ENCODE data around the gene ZFAND5.

ZFAND5 gene

DNA sequence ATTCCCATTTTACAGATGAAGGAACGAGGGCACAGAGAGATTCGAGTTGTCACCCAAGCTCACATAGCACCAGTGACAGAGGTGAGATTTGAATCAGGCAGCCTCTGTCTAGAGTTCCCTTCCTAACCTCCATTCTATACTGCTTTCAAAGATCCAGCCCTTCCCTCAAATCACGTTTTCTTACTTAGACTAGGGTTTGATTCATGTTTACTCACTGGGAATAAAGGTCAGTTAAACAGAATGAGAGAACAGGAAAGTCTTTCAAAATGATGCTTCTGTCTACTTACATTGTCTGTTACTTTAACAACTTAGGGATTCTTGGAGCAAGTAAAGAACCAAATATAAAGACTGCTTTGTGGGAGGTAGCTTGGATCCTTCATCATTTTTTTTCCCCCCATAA, 40.0 kb downstream of the ZFAND5 start:
- Mint-ChIP-seq H3K36me3 (ENCODE audit: low read depth) (no peaks in the 10 kb centered on the region), H3K4me1 (ENCODE audit: low read depth) (no peaks in the 10 kb centered on the region), H3K27me3 (peaks cover 5% of the 10 kb centered on the region), H3K27ac (no peak overlapping the region), H3K4me3 (no peak overlapping the region), H3K9me3 (no peaks in the 10 kb centered on the region)
- DNase-seq = no peak

DNA sequence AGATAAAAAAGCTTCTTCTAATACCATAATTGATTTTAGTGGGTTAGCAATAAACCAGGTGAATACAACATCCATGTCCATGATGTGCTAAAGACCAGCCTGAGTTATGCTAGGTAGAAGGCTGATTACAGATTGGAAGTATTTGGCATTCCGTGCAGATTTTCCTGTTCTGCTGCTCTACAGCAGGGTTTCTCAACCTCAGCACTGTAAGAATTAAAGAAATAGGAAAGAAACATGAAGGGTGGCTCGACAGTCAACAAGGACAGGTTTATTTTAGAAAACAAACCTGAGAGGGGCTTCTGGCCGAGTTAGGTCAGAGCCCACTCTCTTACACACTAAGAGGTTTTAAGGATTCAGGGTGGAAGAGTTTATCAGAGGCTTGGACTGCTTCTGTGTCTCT, 42.3 kb downstream of the ZFAND5 start:
- H3K9me3 Mint-ChIP-seq = no peaks in the 10 kb centered on the region
- H3K27ac Mint-ChIP-seq = no peak overlapping the region
- no peaks in the 10 kb centered on the region for H3K4me1 Mint-ChIP-seq (ENCODE audit: low read depth)
- no peak for DNase-seq
- peaks cover 5% of the 10 kb centered on the region for H3K27me3 Mint-ChIP-seq
- H3K4me3 Mint-ChIP-seq = no peak overlapping the region
- no peaks in the 10 kb centered on the region for H3K36me3 Mint-ChIP-seq (ENCODE audit: low read depth)

DNA sequence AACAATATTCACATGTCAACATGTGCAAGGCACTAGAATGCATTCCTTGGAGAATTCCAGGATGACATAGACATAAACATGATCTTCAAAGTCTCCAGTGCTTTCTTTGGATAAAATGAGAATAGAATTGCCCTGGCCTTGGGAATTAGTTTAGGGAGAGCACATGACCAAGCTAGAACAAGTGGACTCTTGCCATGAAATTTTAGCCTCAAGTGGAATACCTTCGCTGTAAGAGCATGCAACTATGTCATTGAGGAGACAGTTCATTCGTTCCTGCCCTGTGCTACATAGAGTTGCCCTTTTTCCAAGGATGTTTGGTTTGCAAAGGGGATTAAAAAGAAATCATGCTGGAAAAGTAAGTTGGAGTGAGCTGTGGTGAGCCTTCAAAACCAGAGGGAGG, 42.7 kb downstream of the ZFAND5 start:
- Mint-ChIP-seq H3K36me3 (ENCODE audit: low read depth) (no peaks in the 10 kb centered on the region), H3K4me3 (no peak overlapping the region), H3K4me1 (ENCODE audit: low read depth) (no peaks in the 10 kb centered on the region), H3K27ac (no peak overlapping the region), H3K9me3 (no peaks in the 10 kb centered on the region), H3K27me3 (peaks cover 5% of the 10 kb centered on the region)
- no peak for DNase-seq

DNA sequence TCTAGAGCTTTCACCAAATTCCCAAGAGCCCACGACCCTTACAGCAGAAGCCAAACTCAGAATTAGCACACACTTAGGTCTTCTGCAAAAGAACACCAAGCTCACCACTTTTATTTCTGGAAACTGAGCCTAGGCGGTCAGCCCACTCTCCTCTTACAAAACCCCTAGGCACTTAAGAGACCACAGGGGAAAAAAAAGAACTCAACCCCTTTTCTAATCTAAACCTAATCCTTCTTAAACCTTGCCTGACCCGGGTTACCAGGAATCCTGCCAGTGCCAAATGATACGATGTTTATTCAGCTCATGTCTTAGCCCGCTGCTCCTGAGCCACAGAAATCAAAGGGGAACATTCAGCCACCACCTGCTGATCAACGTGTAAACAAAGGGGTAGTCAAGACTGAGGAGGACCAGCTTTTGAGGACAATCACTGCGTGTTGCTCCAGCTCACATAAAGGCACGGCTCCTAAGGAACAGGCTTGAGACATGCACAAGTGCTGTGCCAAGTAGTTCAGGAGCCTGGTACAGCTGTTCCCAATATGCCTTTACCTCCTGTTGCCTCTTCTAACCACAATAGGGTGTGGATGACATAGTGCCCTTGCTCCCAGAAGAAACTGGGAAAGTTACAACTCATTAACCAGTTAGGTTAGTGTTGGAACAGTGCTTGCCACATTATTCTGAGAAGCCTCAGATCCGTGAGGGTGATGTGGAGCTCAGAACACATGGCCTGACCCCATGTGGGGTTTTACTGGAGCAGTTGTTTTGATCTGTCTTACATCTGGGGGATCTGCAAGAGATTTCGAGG, 49.3 kb downstream of the ZFAND5 start:
- Mint-ChIP-seq H3K27ac (no peak overlapping the region), H3K4me1 (ENCODE audit: low read depth) (no peaks in the 10 kb centered on the region), H3K9me3 (no peaks in the 10 kb centered on the region), H3K4me3 (no peak overlapping the region), H3K27me3 (no peaks in the 10 kb centered on the region), H3K36me3 (ENCODE audit: low read depth) (no peaks in the 10 kb centered on the region)
- DNase-seq = no peak

DNA sequence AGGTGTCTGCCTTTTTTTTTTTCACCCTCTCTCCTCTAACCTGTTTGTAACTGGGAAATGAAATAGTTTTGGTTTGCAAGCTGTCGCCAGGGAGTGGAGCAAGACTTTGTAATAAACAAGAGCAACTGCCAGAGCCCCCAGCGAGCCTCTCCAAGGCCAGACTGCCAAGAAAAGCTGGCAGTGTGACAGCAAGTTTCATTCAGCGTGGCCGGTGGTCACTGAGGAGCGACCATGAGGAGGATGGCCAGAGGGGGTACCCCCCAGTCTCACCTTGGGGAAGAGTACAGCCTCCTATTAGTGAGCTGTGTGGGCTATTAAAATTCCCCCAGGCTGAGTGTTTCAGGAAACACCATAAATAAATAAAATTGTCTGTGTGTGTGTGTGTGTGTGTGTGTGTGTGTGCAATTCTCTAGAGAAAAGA, 49.9 kb downstream of the ZFAND5 start:
- H3K36me3 Mint-ChIP-seq (ENCODE audit: low read depth) = no peaks in the 10 kb centered on the region
- H3K4me1 Mint-ChIP-seq (ENCODE audit: low read depth) = no peaks in the 10 kb centered on the region
- H3K27ac Mint-ChIP-seq = no peak overlapping the region
- no peak overlapping the region for H3K4me3 Mint-ChIP-seq
- DNase-seq = no peak
- H3K9me3 Mint-ChIP-seq = no peaks in the 10 kb centered on the region
- H3K27me3 Mint-ChIP-seq = no peaks in the 10 kb centered on the region

DNA sequence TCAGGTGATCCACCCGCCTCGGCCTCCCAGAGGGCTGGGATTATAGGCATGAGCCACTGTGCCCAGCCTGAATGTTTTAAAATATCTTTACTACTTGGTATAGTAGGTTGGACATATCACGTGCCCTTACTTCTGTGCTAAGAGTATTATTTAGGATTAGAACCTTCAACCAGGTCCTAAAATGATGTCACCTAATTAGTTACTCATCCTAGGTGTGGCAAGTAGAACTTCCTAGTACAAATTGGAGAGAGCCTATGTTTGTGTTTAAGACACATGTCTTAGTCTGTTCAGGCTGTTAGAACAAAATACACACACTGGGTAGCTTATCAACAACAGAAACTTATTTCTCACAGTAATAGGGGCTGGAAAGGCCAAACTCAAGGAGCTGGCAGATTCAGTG, 51.5 kb downstream of the ZFAND5 start:
- Mint-ChIP-seq H3K27ac (no peak overlapping the region), H3K9me3 (no peaks in the 10 kb centered on the region), H3K4me1 (ENCODE audit: low read depth) (peaks cover 2% of the 10 kb centered on the region), H3K27me3 (no peaks in the 10 kb centered on the region), H3K4me3 (no peak overlapping the region), H3K36me3 (ENCODE audit: low read depth) (no peaks in the 10 kb centered on the region)
- no peak for DNase-seq

DNA sequence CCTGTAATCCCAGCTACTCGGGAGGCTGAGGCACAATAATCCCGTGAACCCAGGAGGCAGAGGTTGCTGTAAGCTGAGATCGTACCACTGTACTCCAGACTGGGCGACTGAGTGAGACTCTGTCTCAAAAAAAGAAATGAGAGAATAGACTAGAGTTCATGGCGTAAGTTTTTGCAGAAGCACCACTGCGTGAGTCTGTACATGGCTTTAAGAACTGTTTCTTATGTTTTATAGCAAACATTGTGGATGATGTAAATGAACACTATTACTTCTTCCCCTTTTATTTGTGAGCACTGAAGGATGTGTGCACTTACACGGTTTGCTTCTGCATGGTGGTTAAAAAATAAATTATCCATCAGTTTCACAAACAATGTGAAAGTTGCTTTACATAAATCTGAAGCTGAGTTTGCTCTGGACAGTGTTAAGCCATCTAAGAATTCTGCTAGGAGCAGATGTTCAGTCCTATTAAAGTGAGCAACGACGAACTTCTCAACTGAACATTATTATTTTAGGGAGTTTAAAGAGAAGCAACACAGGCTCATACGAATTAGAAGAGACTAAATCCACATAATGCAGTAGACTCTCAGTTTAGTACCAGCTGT, 52.5 kb downstream of the ZFAND5 start:
- Mint-ChIP-seq H3K27me3 (no peaks in the 10 kb centered on the region), H3K27ac (no peak overlapping the region), H3K9me3 (no peaks in the 10 kb centered on the region), H3K36me3 (ENCODE audit: low read depth) (no peaks in the 10 kb centered on the region), H3K4me3 (no peak overlapping the region), H3K4me1 (ENCODE audit: low read depth) (peaks cover 2% of the 10 kb centered on the region)
- no peak for DNase-seq

DNA sequence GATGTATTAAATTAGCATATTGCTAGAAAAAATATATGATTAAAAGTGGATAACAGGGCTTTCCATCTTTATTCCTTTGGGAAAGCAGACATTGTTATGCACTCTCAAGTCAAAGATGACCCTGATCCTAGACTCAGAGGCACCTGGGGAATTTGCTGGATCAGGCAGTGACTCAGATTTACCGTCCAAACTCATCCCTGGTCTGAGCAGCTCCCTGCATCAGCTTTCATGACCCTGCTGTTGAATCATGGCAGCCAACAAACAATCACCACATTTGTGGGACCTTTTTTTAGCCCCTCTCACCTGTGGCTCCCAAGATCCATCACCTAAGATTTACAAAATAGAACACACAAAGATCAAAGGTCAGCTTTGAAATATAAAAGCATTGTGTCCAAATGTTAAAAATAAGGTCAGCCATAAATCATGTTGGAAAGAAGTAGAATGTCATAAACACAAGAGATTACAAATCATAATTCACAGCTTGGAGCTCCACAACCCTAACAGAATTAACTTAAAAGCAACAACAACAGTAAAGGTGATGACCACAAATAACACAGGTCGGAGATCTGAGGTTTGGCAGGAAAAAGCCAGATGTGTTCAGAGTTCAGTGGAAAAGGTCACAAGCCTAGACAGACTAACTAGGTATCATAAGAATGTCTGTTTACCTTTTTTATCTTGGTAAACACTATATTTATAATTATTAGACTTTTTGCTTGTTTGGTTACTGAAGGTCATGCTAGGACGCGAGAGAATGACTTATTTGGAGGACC, 55.5 kb downstream of the ZFAND5 start:
- Mint-ChIP-seq H3K27me3 (no peaks in the 10 kb centered on the region), H3K9me3 (no peaks in the 10 kb centered on the region), H3K27ac (no peak overlapping the region), H3K4me1 (ENCODE audit: low read depth) (peaks cover 15% of the 10 kb centered on the region), H3K36me3 (ENCODE audit: low read depth) (no peaks in the 10 kb centered on the region), H3K4me3 (no peak overlapping the region)
- DNase-seq = no peak

DNA sequence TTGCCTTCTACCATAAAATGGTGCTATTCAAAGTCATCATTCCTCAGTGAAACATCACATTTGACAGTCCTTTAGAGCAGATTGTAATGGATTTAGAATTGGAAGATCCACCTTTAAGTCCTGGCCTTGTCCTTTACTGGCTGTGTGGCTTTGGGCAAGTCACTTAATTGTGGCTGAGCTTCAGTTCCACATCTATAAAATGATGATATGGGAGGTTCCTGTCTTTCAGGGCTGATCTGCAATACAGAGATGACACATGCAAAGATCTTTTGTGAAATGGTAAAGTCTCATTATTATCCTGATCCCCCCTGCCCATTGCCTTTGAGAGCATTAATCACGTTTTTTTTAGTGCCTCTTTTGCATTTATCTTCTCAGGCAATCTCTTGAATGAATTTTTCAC, 58.2 kb downstream of the ZFAND5 start:
- H3K36me3 Mint-ChIP-seq (ENCODE audit: low read depth) = no peaks in the 10 kb centered on the region
- H3K4me3 Mint-ChIP-seq = no peak overlapping the region
- H3K27ac Mint-ChIP-seq = no peak overlapping the region
- H3K9me3 Mint-ChIP-seq = no peaks in the 10 kb centered on the region
- no peaks in the 10 kb centered on the region for H3K27me3 Mint-ChIP-seq
- no peak for DNase-seq
- peaks cover 17% of the 10 kb centered on the region for H3K4me1 Mint-ChIP-seq (ENCODE audit: low read depth)

DNA sequence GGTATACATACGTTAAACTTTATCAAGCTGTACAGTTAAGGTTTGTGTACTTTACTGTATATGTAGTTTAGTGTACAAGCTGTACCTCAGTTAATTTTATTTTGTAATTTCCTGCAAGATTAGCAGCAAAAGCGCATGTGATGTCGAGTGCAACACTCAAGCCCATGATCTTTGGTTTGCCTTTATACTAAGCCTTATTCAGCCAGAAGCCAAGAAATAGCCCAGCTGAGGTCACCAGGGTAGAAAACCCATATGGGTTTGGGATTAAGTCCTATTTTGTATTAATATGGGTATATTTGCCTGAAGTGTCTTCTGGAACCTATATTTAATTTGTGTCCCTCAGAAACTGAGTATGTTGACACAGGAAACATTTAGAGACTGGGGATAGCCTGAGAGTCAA, 59.3 kb downstream of the ZFAND5 start:
- no peak overlapping the region for H3K27ac Mint-ChIP-seq
- H3K4me1 Mint-ChIP-seq (ENCODE audit: low read depth) = peaks cover 26% of the 10 kb centered on the region
- H3K27me3 Mint-ChIP-seq = no peaks in the 10 kb centered on the region
- H3K36me3 Mint-ChIP-seq (ENCODE audit: low read depth) = no peaks in the 10 kb centered on the region
- H3K9me3 Mint-ChIP-seq = no peaks in the 10 kb centered on the region
- no peak for DNase-seq
- H3K4me3 Mint-ChIP-seq = no peak overlapping the region

DNA sequence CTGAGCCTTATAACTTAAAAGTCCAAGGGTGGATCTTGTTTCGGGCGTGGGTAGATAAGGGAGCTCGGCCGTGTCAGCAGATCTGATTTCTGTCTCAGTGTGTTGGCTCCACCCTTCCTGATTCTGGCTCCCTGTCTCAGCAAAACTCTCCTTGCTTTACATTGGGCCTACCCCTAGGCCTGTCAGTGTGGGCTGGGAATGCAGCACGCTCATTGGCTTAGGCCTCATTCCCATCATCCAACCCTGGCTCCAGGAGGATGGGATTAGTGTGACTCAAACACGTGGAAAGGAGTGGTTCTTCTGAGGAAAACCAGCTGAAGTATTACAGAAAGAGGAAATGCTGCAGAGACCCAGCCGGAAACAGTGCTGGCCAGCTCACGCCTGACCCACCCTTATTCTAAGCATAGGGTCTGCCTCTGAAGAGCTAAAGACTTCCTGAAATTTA, 59.9 kb downstream of the ZFAND5 start:
- Mint-ChIP-seq H3K9me3 (no peaks in the 10 kb centered on the region), H3K27me3 (no peaks in the 10 kb centered on the region), H3K4me3 (no peak overlapping the region), H3K27ac (peak overlapping the region; percentile 13), H3K4me1 (ENCODE audit: low read depth) (peaks cover 31% of the 10 kb centered on the region), H3K36me3 (ENCODE audit: low read depth) (no peaks in the 10 kb centered on the region)
- no peak for DNase-seq

DNA sequence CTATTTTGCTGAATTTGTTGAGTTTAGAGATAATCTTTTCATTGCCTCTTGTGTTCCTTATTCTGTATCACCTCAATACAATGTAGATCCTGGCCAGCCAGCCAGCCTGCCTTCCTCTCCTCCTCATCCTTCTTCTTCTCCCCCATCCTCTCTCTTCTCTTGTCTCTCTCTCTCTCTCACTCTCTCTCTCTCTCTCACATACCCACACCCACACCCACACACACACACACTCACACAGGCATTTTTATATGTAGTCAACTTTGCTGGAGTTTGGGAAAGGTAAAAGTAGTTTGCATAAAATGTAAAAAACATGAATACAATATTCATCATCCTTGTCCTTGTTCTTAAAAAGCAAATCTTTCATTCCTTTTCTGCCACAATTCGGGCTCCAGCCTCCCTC, 60.5 kb downstream of the ZFAND5 start:
- Mint-ChIP-seq H3K4me3 (no peak overlapping the region), H3K27ac (peak overlapping the region; percentile 31), H3K4me1 (ENCODE audit: low read depth) (peaks cover 30% of the 10 kb centered on the region)

More for the DNA sequence above, 60.5 kb downstream of the ZFAND5 start:
- DNase-seq = no peak
- Mint-ChIP-seq H3K36me3 (ENCODE audit: low read depth) (no peaks in the 10 kb centered on the region), H3K9me3 (no peaks in the 10 kb centered on the region), H3K27me3 (no peaks in the 10 kb centered on the region)

All from activated T-cell treated with anti-CD3 and anti-CD28 coated beads, Interleukin-2, amount 50 U/mL, for 24 hours (primary cell).